Uterus (tissue), 2 donors: ENCODE results near the gene METTL25.

ENCODE experiments used
- CTCF ChIP-seq, 4 experiments: fragments of 200-600 bp in 2 of 4; fragments of 450-650 bp in 2 of 4; sonication (generic) in 2 of 4; IDR thresholded peaks; one replicate each; pipeline ENCODE4 v1.5.1; 2016 to 2019; ENCODE audit warnings: antibody characterized with exemption in 4 of 4, mild to moderate bottlenecking in 2 of 4, moderate library complexity in 1 of 4
- POLR2A ChIP-seq, 2 donors: fragments of 450-650 bp; IDR thresholded peaks; one replicate each; pipeline ENCODE4 v1.6.1; 2016; ENCODE audit warnings: antibody characterized with exemption in 2 of 2, mild to moderate bottlenecking in 1 of 2, moderate library complexity in 1 of 2

DNA sequence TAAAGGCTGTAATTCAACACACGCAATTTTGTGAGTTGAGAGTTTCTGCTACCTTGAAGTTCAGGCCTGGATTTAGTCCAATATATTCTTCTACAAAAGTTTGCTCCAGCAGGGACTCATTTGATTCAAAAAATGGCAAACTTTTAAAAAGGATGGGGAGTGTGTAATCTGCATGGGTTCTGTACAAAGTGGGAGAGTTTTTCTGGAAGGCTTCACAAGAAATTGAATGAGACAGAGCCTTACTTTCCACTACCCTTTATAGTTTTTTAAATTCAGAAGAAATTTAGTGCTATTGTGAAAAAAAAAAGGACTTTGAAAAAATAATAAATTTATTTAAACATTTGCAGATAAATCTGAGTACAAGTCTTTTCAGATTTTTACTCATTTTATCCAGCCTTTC, 116.9 kb downstream of the METTL25 start:
- TF ChIP-seq POLR2A (IDR thresholded peaks at IDR 0.05) (no peak), CTCF (IDR thresholded peaks at IDR 0.05) (no peak)
